ENCODE measurements around the gene SMAD9.

Gene SMAD9

DNA sequence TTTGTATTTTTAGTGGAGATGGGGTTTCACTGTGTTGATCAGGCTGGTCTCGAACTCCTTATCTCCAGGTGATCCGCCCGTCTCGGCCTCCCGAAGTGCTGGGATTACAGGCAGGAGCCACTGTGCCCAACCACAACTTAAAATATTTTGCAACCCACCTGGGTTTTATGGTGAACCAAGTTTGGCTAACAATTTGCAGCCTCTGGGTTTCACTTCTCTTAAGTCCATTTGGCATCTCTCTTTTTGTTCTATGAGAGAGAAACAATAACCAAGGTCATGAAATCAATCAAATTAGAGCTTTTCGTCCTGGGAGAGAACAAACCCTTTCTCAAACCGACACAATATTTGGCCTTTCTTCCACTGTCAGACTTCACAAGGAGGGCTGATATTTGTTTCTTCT lies 5.6 kb upstream of the SMAD9 start:
- TF ChIP-seq, protein P1, sequence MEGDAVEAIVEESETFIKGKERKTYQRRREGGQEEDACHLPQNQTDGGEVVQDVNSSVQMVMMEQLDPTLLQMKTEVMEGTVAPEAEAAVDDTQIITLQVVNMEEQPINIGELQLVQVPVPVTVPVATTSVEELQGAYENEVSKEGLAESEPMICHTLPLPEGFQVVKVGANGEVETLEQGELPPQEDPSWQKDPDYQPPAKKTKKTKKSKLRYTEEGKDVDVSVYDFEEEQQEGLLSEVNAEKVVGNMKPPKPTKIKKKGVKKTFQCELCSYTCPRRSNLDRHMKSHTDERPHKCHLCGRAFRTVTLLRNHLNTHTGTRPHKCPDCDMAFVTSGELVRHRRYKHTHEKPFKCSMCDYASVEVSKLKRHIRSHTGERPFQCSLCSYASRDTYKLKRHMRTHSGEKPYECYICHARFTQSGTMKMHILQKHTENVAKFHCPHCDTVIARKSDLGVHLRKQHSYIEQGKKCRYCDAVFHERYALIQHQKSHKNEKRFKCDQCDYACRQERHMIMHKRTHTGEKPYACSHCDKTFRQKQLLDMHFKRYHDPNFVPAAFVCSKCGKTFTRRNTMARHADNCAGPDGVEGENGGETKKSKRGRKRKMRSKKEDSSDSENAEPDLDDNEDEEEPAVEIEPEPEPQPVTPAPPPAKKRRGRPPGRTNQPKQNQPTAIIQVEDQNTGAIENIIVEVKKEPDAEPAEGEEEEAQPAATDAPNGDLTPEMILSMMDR (conservative IDR thresholded peaks at IDR 0.05; ENCODE audit: low read depth, low read length), result no peak
- H3K4me3 ChIP-seq (IDR thresholded peaks at IDR 0.05; ENCODE audit: insufficient read depth, low read depth, low read length), result no peak overlapping the region
- no peak overlapping the region for H3K27ac ChIP-seq
- no peak overlapping the region for H3K4me2 ChIP-seq
- no peaks in the 10 kb centered on the region for H3K79me2 ChIP-seq (ENCODE audit: insufficient read depth, low read depth)
- no peaks in the 10 kb centered on the region for H3K4me1 ChIP-seq (ENCODE audit: low read depth, poor library complexity, severe bottlenecking)
- H3K9ac ChIP-seq, result no peak overlapping the region
- H3K27me3 ChIP-seq (ENCODE audit: insufficient read depth, low read depth), result no peaks in the 10 kb centered on the region
- no peaks in the 10 kb centered on the region for H3K36me3 ChIP-seq (ENCODE audit: insufficient read depth)
- no peak overlapping the region for H2AFZ ChIP-seq (ENCODE audit: low read depth)
- no peaks in the 10 kb centered on the region for H4K20me1 ChIP-seq (ENCODE audit: insufficient read depth)

DNA sequence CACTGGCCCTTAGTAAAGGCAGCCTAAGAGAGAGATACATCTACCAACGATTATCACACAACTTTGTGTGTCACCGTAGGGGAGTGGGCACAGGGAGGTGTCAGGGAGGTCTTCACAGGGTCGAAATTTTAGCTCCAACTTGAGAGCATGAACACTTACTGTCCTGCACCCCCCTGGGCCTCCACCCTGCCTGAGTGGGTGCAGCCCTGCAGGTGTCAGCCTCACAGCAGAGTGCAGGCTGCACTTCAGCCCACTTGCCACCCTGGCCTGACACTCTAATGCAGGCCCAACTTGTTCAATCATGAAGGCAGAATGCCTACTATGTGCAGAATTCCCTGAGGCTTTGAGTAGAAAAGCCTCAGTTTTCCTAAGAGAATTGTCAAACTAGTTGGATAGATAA lies 4.0 kb upstream of the SMAD9 start:
- H3K4me2 ChIP-seq, result no peak overlapping the region
- H2AFZ ChIP-seq (ENCODE audit: low read depth), result no peak overlapping the region
- H3K27me3 ChIP-seq (ENCODE audit: insufficient read depth, low read depth), result no peaks in the 10 kb centered on the region
- H4K20me1 ChIP-seq (ENCODE audit: insufficient read depth), result no peaks in the 10 kb centered on the region
- no peaks in the 10 kb centered on the region for H3K36me3 ChIP-seq (ENCODE audit: insufficient read depth)
- H3K79me2 ChIP-seq (ENCODE audit: insufficient read depth, low read depth), result no peaks in the 10 kb centered on the region
- H3K4me3 ChIP-seq (IDR thresholded peaks at IDR 0.05; ENCODE audit: insufficient read depth, low read depth, low read length), result no peak overlapping the region
- no peak overlapping the region for H3K9ac ChIP-seq
- TF ChIP-seq, protein P1 (conservative IDR thresholded peaks at IDR 0.05; ENCODE audit: low read depth, low read length), result no peak
- H3K27ac ChIP-seq, result no peak overlapping the region
- H3K4me1 ChIP-seq (ENCODE audit: low read depth, poor library complexity, severe bottlenecking), result no peaks in the 10 kb centered on the region

DNA sequence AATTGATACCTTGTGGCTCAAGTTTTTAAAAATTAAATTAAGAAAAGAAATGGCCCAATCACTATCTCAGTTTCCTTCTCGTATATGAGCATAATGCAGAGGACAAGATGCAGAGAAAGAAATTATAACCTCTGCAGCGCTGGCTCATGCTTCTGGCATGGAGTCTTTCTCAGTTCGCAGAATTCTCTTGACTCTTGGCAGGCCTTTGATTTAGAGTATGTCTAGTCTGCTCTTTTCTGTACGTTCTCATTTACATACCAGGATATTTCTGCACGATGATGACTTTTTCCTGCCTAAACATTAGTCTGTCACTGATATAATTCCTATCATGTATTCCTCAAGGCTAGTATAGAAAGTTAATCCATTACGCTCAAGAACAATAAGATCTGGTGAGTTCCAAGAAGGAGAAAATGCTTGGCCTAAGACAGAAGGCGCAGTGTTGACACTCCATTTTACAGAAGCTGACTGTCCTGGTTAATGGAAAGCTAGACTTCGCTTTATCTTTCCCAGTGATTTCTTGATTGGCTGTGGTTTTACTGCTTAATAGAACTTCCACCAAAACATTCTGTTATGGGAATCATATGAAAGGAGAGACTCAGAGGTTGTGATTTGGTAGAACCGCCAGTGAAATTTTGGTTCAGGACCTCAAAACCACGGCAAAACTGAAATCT lies 1.7 kb upstream of the SMAD9 start:
- no peak overlapping the region for H3K27ac ChIP-seq
- no peaks in the 10 kb centered on the region for H3K27me3 ChIP-seq (ENCODE audit: insufficient read depth, low read depth)
- H3K9ac ChIP-seq, result no peak overlapping the region
- H3K4me1 ChIP-seq (ENCODE audit: low read depth, poor library complexity, severe bottlenecking), result no peaks in the 10 kb centered on the region
- no peak overlapping the region for H3K4me2 ChIP-seq
- H3K79me2 ChIP-seq (ENCODE audit: insufficient read depth, low read depth), result no peaks in the 10 kb centered on the region
- no peak overlapping the region for H3K4me3 ChIP-seq (IDR thresholded peaks at IDR 0.05; ENCODE audit: insufficient read depth, low read depth, low read length)
- no peaks in the 10 kb centered on the region for H3K36me3 ChIP-seq (ENCODE audit: insufficient read depth)
- TF ChIP-seq, protein P1 (conservative IDR thresholded peaks at IDR 0.05; ENCODE audit: low read depth, low read length), result no peak
- no peaks in the 10 kb centered on the region for H4K20me1 ChIP-seq (ENCODE audit: insufficient read depth)
- H2AFZ ChIP-seq (ENCODE audit: low read depth), result no peak overlapping the region

DNA sequence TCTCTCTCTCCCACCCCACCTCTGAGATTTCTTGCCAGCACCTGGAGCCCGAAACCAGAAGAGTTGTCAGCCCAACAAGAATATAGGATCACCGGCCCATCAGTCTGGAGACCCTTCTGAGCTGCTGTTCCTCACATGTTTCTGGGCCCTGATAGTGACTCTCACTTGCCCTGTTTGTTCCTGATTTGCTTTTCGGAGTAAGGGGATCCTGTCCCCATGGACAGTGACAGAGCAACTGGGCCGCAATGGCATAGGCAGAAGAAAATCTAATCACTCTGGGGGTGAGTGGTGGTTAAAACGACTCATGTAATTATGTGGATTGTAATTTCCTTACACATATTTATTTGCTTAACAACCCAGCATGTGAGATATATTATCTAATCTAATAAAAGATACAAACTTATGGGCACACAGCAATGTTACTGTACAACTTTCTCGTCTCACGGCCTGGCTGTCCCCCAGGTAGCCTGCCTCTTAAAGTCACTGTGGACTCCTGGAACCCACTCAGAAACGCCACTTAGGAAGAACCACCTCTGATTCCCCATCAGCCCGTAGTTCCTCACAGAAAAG lies 663 bp upstream of the SMAD9 start:
- Histone ChIP-seq H3K36me3 (ENCODE audit: insufficient read depth) (no peaks in the 10 kb centered on the region), H3K4me2 (0 out of 2 replicates have a peak overlapping the region, but pooled peaks have one; percentile 25), H3K27ac (no peak overlapping the region), H3K4me1 (ENCODE audit: low read depth, poor library complexity, severe bottlenecking) (no peaks in the 10 kb centered on the region), H2AFZ (ENCODE audit: low read depth) (peak overlapping the region; percentile 34; the same call in 1 of the 2 replicates), H4K20me1 (ENCODE audit: insufficient read depth) (no peaks in the 10 kb centered on the region), H3K79me2 (ENCODE audit: insufficient read depth, low read depth) (no peaks in the 10 kb centered on the region), H3K9ac (no peak overlapping the region), H3K27me3 (ENCODE audit: insufficient read depth, low read depth) (no peaks in the 10 kb centered on the region), H3K4me3 (IDR thresholded peaks at IDR 0.05; ENCODE audit: insufficient read depth, low read depth, low read length) (no peak overlapping the region)
- TF ChIP-seq, protein P1 (conservative IDR thresholded peaks at IDR 0.05; ENCODE audit: low read depth, low read length), result no peak
